Heart left ventricle (tissue), 13 donors: ENCODE measurements around the gene TANK.

Source experiments
- CTCF ChIP-seq, 12 donors: fragments of 200-600 bp; sonication (generic) in 4 of 12; IDR thresholded peaks; one replicate each; pipeline versions ENCODE4 v1.5.0 to v1.8.0; 2018 to 2022; ENCODE audit warnings: antibody characterized with exemption in 12 of 12, mild to moderate bottlenecking in 5 of 12
- POLR2A ChIP-seq, 2 donors: fragments of 450-650 bp; IDR thresholded peaks; one replicate each; pipeline ENCODE4 v1.6.1; 2017; ENCODE audit warnings: antibody characterized with exemption in 2 of 2, mild to moderate bottlenecking in 2 of 2, moderate library complexity in 2 of 2
- donor health status: ischemic (EF 13 %, LVEDD 7.1; RV severe dilation, severe dysfunction).
- donor health status: DM: no; HTN: yes; CAD: no.
- donor health status: DM: no; HTN: no; CAD: no.
- donor health status: ischemic (EF 25% LVEDD 6.9; RV normal size, moderate dysfunction).
- donor health status: ischemic (EF 25% LVEDD 5.7; RV mildly dilated, moderate dysfunction).
- donor health status: ischemic (EF 35%, LVEDD 5.7; RV mildly dilated, moderate dysfunction).
- donor health status: nonischemic (EF 11% LVEDD 7.7; RV severe dilation, severe dysfunction).
- donor health status: DM: yes; HTN: yes; CAD: no.
- donor health status: PGD.
- donor health status: ischemic (EF 29% LVEDD 5.4; RV normal size, mild dysfunction).
- donor health status: nonischemic (EF 23%, LVEDD 6.1; RV moderate dilation, normal function).

DNA sequence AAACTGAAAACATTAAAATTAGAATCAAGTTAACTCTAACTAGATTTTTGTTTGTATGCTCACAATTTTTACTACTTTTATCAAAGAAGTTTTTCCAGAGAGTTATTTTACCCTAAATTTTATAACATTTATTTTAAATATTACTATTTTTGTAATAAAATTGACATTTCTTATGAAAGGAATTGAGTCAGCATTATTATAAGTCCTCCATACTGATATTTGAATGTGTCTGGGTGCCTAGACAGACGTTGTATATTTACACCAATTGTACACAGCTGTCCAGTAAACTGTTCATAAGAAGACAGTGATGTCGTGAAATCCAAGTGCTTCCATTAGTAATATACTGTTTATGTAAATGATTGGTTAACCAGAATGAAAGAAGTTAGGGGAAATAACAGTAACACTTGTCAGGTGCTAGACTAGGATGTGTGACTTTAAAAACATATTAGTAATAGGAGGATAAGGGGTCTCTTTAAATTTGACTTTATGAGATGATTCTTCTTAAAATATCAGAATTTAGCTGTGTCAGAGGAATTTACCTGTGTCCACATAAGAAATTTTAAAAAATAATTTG lies 73.7 kb downstream of the TANK start:
- TF ChIP-seq CTCF (IDR thresholded peaks at IDR 0.05) (no peak), POLR2A (IDR thresholded peaks at IDR 0.05) (no peak)
